ENCODE measurements around the gene GALNT17.

Gene GALNT17

DNA sequence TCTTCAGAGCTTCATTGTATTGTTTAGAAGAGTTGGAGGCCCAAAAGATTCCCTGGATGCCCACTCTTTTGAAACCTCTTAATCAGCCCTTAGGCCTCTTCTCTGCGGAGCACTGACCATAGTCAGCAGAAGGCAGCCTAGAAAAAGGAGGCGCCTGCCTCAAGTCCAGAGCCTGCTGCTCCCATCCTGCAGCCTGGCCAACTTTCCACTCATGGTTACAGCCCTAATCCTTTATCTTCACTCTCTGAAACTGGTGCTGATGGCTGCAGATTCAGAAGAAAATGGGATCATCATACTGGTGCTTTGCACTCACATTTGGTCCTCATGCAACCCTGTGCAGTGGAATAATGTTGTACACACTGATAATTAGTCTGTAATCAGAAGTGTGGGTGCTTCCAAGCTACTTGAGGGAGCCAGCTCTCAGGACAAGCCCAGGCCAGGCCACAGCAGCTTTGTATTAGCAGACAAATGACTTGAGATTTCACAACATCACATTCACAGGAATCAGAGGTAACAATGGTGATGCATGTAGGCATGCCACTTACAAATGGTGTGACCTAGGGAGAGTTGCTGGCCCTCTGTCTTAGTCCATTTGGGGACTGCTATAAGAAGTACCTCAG is 272.9 kb downstream of the GALNT17 start:
- DNase-seq = no peak

DNA sequence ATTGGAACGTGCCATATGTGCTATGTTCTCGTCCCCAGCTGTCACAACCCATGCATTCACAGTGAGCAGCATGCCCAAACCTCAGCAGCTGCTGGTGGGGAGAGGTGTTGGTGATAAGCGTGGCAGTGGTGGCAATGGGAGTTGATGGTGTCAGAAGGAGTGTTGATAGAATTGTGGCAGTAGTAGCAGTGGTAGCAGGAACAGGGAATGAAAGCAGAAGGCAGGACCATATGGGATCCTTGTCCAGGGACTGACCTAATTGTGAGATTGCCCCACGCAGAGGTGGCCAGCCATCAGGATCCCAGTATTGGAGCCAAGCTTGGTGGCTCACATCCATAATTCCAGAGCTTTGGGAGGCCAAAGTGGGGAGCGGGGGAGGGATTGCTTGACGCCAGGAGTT is 276.3 kb downstream of the GALNT17 start:
- no peak for DNase-seq

DNA sequence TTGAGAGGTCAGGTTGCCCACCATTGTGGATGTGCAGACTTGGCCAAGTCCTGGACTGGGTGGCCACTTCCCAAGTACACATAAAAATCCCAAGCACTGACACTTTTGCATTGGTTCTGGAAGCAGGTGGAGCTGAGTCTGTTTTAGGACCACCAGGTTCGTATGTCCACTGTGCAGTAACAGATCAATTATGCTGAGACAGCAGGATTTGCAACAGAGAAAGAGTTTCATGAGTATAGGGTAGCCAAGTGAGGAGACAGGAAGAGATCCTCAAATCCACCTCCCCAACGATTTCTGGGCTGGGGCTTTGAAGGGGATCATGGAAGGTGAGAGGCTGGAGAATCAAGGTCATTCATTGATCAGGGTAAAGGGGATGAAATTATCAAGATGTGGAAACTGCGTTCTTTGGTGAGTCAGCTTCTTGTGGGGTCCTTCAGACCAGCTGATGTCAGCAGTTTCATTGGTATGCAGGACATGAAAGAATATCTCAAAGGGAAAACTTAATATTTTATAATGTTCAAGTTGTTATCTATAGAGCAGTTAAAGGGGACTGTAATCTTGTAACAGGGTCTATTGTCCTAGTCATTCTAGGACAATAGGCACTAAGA is 277.7 kb downstream of the GALNT17 start:
- no peak for DNase-seq

DNA sequence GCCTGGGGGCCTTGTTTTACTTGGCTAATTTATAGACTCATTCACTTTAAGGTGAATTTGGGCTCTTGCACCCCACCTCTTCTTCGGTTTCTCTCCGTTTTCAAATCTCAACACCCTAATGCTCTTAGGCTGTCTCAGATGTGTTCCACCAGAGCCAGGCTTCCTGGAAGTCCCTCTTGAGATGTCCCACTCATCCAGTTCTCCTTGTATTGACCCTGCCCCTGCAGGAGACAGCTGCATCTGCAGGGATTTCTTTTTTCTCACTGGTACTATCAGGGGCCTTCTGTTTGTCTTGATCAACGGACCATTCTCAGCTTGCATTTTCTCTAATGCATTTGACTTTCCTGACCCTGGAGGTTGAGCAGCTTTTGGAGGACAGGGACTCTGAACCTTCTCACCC is 279.5 kb downstream of the GALNT17 start:
- DNase-seq = no peak

DNA sequence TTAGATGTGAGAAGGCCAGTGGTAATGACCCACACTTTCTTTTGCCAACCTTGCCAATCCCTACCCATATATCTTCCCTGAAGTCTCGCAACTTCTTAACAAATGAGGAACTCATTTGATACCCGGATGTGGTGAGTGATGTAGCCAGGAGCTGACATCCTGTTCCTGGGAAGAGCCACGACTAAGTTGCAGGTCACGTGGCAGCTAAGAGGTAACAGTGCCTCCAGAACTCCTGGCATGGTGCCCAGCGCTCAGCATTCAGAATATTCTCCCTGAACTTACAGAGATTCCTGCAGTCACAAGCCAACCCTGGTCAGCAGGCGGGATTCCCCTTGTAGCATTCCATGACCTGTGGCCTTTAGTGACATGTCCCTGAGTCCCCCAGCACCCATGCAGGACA is 282.5 kb downstream of the GALNT17 start:
- DNase-seq = no peak

DNA sequence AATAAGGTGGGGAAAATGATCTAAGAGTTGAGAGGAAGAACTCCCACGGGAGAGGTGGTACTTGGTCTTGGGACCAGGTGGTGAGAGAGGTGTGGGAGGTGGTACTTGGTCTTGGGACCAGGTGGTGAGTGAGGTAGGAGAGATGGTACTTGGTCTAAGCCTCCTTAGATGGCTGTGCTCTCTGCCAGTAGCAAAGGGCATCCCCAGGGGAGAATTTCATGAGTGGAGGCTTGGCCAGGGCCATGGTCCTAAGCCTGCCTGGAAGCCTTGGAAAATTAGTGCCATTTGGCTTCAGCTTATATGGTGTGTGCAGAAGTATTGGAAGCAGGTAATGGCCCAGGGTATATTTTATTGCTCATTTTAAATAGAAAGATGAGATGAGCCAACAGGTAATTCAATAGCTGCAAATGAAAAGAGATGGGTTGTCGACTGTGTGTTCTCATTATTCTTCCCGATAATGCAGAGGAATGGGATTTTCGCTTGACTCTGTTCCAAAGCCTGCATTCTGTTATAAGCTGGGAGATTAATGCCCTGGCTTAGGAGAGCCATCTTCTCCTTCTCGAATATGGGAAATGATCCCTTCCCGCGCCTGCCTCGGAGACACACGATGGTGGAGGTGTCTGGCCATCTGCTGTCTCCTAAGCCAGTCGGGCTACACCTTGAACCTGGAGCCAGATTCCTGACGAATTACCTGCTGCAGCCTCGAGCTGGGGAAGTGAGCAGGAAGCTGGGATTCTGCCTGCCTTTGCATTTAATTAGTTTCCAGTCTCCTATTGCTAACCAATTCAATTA is 287.8 kb downstream of the GALNT17 start:
- no peak for DNase-seq

DNA sequence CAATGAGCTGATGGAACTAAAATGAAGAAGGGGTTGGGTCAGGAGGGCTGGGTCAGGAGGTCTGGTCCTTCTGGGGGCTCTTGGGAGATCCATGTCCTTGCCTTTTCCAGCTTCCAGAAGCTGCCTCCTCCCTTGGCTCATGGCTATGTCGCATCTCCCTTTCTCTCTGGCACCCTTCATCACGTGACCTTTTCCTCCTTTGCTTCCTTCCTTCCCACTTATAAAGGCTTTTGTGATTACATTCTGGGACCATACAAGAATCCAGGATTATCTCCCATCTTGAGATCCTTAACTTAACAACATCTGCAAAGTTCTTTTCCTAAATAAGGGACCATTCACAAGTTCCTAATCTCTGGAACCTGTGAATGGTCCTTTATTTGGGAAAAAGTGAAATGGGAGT is 290.2 kb downstream of the GALNT17 start:
- DNase-seq = no peak

DNA sequence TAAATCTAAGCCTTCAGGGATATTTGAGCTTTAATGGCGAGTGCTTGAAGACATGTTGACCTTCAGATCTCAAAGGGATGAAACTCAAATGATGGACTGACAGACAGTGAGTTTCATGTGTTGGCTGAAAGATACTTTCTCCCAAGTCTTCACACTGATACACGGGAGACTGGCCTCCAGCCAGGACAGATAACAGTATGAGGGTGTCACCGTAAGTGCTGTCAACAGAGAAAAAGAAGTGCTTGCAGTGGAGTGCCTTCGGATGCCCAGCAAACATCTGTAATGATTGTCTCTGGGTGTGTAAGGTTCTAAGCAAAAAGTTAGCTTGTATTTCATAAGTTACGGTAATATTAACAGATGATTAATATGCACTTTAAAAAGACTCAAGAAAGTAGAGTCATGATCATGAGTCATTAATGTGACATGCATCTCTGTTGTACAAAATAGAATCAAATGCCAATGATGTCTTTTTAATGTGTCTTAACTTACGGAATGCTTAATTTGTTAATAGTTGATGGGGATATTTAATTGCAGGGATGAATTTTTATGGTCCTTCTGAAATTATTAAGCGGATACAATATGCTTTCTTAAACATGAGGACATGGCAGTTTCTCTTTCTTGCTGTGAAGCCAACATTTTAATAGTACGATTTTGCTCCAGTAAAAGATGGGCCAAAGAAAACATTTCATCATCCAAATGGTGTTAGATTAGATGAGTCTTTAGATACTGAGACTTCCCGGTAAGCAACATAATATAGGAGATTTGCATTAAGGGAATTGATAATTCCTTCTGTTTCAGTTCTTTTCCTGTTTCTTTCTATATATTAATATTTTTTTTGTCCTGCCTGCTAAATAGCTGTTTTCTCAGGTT is 292.5 kb downstream of the GALNT17 start:
- no peak for DNase-seq

DNA sequence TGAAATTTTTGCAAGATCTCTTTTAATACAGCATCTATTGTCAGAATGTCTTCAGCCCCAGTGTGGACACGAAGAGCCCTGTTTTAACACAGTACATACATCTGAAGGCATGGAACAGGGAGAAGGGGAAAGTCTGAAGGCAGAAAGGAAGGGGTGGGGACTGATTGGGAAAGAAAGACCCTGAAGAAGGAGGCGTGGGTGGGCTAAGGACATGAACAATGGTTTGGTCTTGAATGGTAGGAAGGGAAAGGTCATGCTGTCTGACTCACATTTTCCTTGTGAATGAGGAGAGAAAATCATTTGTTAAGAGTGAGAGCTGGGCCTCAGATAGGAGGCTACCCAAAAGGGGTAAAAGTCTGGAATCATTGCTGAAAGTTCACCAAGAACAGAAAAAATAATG is 297.1 kb downstream of the GALNT17 start:
- no peak for DNase-seq

DNA sequence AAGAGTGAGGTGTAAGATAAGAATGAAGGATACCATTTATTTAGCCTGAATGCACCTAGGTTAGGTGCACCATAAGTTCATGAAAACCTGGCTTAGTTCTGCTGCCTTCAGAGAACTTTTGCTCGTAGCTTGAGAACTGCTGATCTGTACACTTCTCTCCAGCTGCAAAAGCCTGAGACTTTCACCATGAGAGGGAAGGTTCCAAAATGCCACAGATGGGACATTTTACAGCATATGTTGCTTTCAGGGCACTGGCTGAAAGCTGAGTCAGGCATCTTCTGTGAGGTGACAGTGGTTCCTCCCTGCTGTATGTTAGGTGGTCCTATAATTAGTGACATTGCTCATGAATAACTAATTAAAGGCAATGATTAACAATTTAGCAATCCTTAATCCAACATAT is 298.3 kb downstream of the GALNT17 start:
- DNase-seq = no peak

DNA sequence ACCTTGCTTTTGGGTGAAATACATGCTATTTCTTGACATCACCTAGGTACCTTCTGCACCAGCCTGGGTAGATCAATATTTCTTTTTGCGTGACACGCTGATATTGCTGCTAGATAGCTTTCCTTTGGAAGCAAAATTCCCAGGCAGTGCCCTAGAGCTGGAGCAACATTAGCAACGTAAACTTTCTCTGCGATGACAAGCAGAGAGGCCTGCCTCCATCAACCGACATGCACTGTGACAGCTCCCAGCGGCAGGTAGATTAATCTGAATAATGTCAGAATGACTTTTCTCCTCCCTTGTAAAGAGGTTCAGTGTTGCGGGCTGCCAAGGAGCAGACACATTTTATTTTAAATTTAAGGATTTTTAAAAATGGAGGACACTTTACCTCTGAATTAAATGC is 307.4 kb downstream of the GALNT17 start:
- DNase-seq = no peak

DNA sequence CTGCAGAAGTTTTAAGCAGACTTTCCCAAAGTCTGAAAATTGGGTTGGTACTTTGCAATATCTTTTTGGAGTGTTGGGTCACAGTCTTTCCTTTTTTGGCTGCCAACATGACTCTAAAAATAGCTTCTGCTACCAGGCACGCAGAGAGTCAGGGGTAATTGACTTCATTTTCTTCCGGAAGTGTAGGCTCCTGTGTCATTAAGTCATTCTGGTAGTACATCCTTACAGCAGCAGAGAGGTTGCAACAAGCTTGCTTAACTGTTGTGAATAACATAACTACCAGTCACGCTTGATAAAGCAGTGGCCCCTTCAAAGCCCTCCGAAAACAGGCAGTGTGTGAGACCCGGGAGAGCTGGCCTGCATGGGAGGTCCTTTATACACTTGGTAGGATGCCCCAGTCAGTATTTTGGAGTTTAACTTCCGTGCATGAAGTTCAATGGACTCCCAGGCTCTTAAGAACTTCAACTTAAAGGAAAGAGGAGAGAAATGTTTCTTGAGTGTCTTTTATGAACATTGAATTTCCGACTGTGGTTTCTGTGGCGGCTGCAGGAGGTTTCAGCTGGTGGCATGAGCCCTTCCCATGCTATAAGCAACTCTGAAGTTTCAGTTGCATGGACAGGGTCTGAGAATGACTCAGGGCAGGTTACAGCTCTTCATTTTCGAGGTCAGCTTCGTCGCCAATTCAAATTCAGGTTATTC is 310.7 kb downstream of the GALNT17 start:
- DNase-seq = no peak

DNA sequence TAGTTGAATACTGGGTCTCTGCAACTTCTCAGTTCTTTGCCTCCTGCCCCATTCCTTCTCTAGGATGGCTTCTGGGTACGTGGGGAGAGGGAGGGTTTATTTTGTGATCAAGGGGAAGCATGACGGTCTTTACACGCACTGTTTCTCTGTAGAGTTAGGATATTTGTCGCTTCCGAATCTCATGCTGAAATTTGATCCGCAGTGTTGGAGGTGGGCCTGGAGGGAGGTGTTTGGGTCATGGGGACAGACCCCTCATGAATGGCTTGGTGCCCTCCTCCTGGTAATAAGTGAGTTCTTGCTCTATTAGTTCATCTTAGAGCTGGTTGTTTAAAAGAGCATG is 311.2 kb downstream of the GALNT17 start:
- no peak for DNase-seq

DNA sequence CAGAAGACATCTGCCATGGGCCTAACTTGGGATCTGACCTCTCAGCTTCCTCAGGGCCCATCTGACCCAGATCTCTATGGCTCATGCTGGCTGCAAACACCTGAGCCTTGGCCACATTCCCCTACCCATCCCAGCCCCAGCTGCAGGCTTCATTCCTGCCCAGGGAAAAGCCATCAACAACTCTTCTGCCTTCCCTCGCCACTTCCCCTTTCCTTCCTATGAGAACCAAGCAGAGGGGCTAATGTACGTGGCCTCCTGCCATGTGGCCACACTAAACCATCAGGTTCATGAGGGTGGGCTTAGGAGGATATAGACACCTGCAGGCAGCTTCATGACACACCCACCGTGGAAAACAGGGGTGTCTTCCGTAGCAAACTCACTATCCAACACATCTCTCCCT is 312.2 kb downstream of the GALNT17 start:
- DNase-seq = no peak

DNA sequence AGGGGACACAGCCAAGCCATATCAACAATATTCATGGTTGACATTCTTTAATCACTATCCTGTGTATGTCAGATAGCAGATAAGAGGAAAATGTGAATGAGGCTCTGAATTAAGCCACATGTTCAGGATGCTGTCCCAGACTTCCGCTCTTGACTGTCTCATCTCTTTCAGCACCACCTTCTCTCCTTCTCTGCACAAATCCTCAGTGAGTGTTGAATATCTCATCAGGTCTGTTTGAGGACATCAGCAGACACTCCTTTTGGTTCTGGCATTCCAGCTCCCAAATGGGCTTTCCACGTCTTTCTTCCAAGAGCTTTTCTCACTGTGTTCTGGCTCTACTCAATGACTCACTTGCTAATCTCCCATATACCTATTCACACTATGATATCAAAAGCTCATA is 321.7 kb downstream of the GALNT17 start:
- no peak for DNase-seq

DNA sequence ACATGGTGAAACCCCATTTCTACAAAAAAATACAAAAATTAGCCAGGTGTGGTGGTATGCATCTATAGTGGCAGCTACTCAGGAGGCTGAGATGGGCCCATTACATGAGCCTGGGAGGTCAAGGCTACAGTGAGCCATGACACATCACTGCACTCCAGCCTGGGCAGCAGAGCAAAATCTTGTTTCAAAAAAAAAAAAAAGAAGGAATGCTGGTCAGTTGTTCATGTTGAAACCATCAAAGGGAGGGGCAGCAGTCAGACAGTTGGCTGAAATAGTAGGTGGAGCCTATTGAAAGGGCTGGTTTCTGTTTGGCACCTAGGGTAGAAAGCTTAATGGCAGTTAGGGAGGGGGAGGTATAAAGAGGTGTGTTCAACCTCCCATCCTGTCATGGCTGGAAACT is 323.0 kb downstream of the GALNT17 start:
- no peak for DNase-seq

DNA sequence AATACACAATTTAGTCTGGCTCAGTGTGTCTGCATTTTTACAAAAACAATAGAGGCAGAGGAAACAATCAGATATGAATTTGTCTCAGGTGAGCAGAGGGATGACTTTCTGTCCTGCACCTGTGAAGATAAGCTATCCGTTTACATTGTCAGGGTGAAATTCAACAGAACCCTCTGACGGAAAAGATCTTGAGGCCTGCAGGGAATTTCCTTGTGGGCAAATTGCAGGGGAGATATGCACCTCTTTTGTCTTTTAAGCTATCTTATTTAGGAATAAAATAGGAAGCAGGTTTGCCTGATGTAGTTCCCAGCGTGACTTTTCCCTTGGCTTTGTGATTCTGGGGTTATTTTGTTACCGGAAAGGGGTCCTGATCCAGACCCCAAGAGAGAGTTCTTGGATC is 325.1 kb downstream of the GALNT17 start:
- DNase-seq = no peak

DNA sequence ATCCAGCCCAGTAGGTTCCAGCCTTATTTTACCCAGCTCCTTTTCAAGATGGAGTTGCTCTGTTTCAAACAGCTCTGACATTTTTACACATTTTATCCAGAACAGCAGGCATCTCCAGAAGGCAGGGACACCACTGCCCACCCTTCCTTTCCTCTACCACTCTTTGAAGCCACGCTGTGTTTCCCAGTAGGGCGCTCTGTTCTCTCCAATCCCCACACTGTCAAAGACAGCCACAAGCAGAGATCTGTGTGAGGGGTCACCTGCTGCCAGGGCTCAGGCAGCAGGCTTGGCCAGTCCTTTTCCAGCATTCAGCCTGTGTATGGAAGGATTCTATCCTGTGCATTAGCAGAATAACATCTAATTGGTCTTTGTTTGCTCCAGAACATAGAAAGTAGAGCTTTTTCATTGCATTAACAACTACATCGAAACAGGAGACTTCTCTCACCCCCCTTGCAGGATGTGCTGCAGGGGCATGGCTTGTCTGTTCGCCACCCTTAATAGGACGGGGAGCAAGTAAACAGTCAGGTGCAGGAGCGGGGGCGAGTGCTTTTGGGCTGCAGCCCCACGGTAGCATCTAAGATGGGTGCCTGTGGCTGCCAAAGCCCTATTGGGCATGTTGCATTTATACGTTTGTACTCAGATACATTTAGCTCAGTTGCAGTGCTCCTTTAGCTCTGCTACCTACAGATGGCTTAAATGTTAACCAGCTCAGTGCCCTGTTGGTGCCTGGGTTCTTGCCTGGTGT is 326.1 kb downstream of the GALNT17 start:
- no peak for DNase-seq

DNA sequence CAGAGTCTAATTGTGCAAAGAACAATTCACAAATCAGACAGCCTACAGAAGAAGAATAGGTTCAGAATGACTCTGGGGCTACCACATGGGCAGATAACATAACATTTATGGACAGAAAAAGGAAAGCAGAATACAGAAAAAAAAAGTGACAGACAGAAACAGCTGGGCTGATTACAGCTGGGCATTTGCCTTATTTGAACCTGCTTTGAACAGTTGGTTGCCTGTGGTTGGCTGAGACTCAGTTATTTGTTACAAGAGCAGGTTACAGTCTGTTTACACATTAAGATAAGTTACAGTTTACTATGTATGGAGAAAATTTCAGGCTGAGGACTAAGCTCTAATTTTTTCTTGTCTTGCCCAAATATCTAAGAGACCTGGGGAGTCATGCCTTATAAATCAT is 327.2 kb downstream of the GALNT17 start:
- no peak for DNase-seq

DNA sequence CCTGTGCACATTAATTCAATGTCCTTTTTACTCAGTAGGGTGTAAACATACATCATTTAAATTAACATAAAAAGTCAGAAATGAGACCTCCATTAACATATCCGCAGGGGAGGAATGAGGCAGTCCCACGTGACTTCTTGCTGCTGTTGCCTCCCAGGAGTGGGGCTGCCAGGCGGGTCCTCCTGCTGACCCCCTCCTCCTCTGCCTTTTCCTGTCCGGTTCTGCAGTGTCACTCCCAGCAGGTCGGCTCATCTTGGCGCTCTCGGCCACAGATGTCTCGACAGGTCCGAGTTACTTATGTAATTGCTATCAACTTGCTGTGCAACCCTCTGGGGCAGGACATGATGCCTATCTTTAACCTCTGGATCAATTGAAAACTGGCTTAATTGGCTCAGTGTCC is 329.6 kb downstream of the GALNT17 start:
- no peak for DNase-seq

DNA sequence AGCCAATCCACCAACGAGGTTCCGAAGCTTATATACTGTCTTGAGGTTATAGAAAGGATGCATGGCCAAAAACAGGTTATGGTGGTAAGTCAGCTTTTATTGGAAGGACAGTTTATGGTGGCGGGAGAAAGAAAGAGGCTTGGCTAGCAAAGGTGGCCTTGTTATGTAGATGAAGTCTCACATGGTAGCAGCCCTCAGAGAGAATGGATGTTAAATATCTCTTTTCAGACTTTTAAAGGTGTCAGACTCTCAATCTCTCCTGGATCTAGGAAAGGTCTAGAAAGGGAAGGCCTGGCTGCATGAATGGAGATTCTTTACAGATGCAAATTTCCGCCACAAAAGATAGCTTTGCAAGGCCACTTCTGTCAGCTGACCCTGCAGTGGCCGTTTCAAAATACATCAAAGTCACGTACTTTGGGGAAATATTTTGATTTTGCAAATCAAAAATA is 333.8 kb downstream of the GALNT17 start:
- DNase-seq = no peak

Measured in kidney glomerular epithelial cell (primary cell).